HepG2 (cell line): ENCODE results near the gene EPM2AIP1. TPM values are rescaled to one million over a fixed set of nuclear protein-coding genes. Genes with fewer than 3 reads are reported as not detected.

ENCODE experiments used
- ARNT2 ChIP-seq: sonication (generic); formaldehyde crosslinking; IDR thresholded peaks from 2 replicates; pipeline ENCODE4 v1.8.0; 2022; ENCODE audit warnings: mild to moderate bottlenecking, low read depth, missing genetic modification reagents, moderate library complexity
- CBFB ChIP-seq: sonication (generic); formaldehyde crosslinking; IDR thresholded peaks from 2 replicates; pipeline ENCODE4 v1.4.0; 2020; ENCODE audit warnings: missing genetic modification reagents
- GMEB1 ChIP-seq: sonication (generic); formaldehyde crosslinking; IDR thresholded peaks from 2 replicates; pipeline ENCODE4 v1.5.1; 2020; ENCODE audit warnings: missing genetic modification reagents, mild to moderate bottlenecking, borderline replicate concordance
- HIC2 ChIP-seq: sonication (generic); formaldehyde crosslinking; IDR thresholded peaks from 2 replicates; pipeline ENCODE4 v1.9.0; 2022; ENCODE audit warnings: low read depth, missing genetic modification reagents
- HIVEP1 ChIP-seq: sonication (generic); formaldehyde crosslinking; IDR thresholded peaks from 2 replicates; pipeline ENCODE4 v1.4.0; 2020; ENCODE audit warnings: mild to moderate bottlenecking, missing genetic modification reagents
- MAFG ChIP-seq: sonication (generic); formaldehyde crosslinking; IDR thresholded peaks from 2 replicates; pipeline ENCODE4 v1.5.1; 2020; ENCODE audit warnings: mild to moderate bottlenecking, missing genetic modification reagents
- MAX ChIP-seq: IDR thresholded peaks from 2 replicates; pipeline ENCODE4 v1.6.1; 2012; ENCODE audit warnings: inconsistent platforms
- MYNN ChIP-seq: sonication (generic); formaldehyde crosslinking; IDR thresholded peaks from 2 replicates; pipeline ENCODE4 v1.4.0; 2020; ENCODE audit warnings: mild to moderate bottlenecking, low read depth, missing genetic modification reagents
- RARA ChIP-seq: IDR thresholded peaks from 2 replicates; pipeline ENCODE4 v1.6.1; 2016; ENCODE audit warnings: missing genetic modification reagents, missing compliant biosample characterization
- REPIN1 ChIP-seq: sonication (generic); formaldehyde crosslinking; IDR thresholded peaks from 2 replicates; pipeline ENCODE4 v1.8.0; 2022; ENCODE audit warnings: missing genetic modification reagents, low read depth, mild to moderate bottlenecking, borderline replicate concordance
- RNF2 ChIP-seq: fragments of 450-650 bp; conservative IDR thresholded peaks from 2 replicates; pipeline ENCODE4 v1.6.1; 2016; ENCODE audit warnings: low read depth
- SAFB2 ChIP-seq: sonication (generic); formaldehyde crosslinking; IDR thresholded peaks from 2 replicates; pipeline ENCODE4 v1.5.1; 2020; ENCODE audit warnings: missing genetic modification reagents, low read depth, mild to moderate bottlenecking, borderline replicate concordance
- SALL2 ChIP-seq: sonication (generic); formaldehyde crosslinking; IDR thresholded peaks from 2 replicates; pipeline ENCODE4 v1.8.1; 2023; ENCODE audit warnings: mild to moderate bottlenecking, missing genetic modification reagents, inconsistent platforms
- SIX4 ChIP-seq: sonication (generic); formaldehyde crosslinking; IDR thresholded peaks from 2 replicates; pipeline ENCODE4 v1.4.0; 2020; ENCODE audit warnings: missing genetic modification reagents
- SOX5 ChIP-seq: IDR thresholded peaks from 2 replicates; pipeline ENCODE4 v1.6.1; 2016; ENCODE audit warnings: borderline replicate concordance
- TOPORS ChIP-seq: sonication (generic); formaldehyde crosslinking; IDR thresholded peaks from 2 replicates; pipeline ENCODE4 v1.8.0; 2023; ENCODE audit warnings: mild to moderate bottlenecking, missing genetic modification reagents
- ZBTB33 ChIP-seq: sonication (generic); formaldehyde crosslinking; IDR thresholded peaks from 2 replicates; pipeline ENCODE4 v1.4.0; 2020; ENCODE audit warnings: missing genetic modification reagents
- ZBTB38 ChIP-seq: sonication (generic); formaldehyde crosslinking; IDR thresholded peaks from 2 replicates; pipeline ENCODE4 v1.5.1; 2020; ENCODE audit warnings: mild to moderate bottlenecking, missing genetic modification reagents
- ZBTB7A ChIP-seq: sonication (generic); formaldehyde crosslinking; IDR thresholded peaks from 2 replicates; pipeline ENCODE4 v1.8.0; 2022; ENCODE audit warnings: mild to moderate bottlenecking, missing genetic modification reagents
- ZFP62 ChIP-seq: sonication (generic); formaldehyde crosslinking; IDR thresholded peaks from 2 replicates; pipeline ENCODE4 v1.4.0; 2020; ENCODE audit warnings: missing genetic modification reagents
- ZNF235 ChIP-seq: sonication (generic); formaldehyde crosslinking; IDR thresholded peaks from 2 replicates; pipeline ENCODE4 v1.8.1; 2023; ENCODE audit warnings: mild to moderate bottlenecking, missing genetic modification reagents, borderline replicate concordance
- ZNF24 ChIP-seq: fragments of 450-650 bp; IDR thresholded peaks from 2 replicates; pipeline ENCODE4 v1.6.1; 2017; ENCODE audit warnings: antibody characterized with exemption, mild to moderate bottlenecking
- ZNF414 ChIP-seq: sonication (generic); formaldehyde crosslinking; IDR thresholded peaks from 2 replicates; pipeline ENCODE4 v1.5.0; 2020; ENCODE audit warnings: missing genetic modification reagents
- ZNF577 ChIP-seq: sonication (generic); formaldehyde crosslinking; IDR thresholded peaks from 2 replicates; pipeline ENCODE4 v1.4.0; 2020; ENCODE audit warnings: mild to moderate bottlenecking, low read depth, missing genetic modification reagents, borderline replicate concordance
- polyA plus RNA-seq, 8 experiments: library from polyadenylated mRNA; depleted of rRNA in 3 of 8; stranded (reverse) in 7 of 8; unstranded in 1 of 8; fragments of >200 nt; fragmentation: Illumina TruSeq in 4 of 8; extraction: Trizol in 4 of 8; gene quantifications; 2 replicates each; pipeline versions ENCODE4 v1.2.1 to v1.2.3, GENCODE V29; 2011 to 2016; ENCODE audit warnings: low read depth in 4 of 8, missing spikeins in 1 of 8, mixed read lengths in 1 of 8; ENCODE audit not compliant: insufficient read depth in 1 of 8
- total RNA-seq, 5 experiments: library from RNA; depleted of rRNA; stranded (reverse); fragments of >200 nt; fragmentation: Illumina TruSeq; extraction: Trizol; gene quantifications; 2 replicates each; pipeline ENCODE4 v1.2.3, GENCODE V29; 2016; ENCODE audit warnings: low read depth in 1 of 5

The EPM2AIP1 gene
- total and polyA plus RNA-seq, 2 of the 13 experiments (the other 11 are each of a cell fraction or from before 2014, with no cell fraction given): 10.7 to 23.0 TPM

GRCh38 chr3:36992806-36993325 lies at the start of gene EPM2AIP1 (continued):
- TF ChIP-seq HIC2 (CRISPR knock-in tag) (no peak), ZNF414 (CRISPR knock-in tag) (0 out of 2 replicates have a peak, but pooled peaks have one; percentile 41), MYNN (CRISPR knock-in tag) (no peak), REPIN1 (peak; percentile 78), GMEB1 (CRISPR knock-in tag) (peak; percentile 54; the same call in 1 of the 2 replicates), SIX4 (CRISPR knock-in tag) (no peak), RARA (CRISPR knock-in tag) (peak; percentile 50), ZBTB38 (CRISPR knock-in tag) (peak; percentile 79), ZBTB7A (CRISPR knock-in tag) (peak; percentile 77), TOPORS (CRISPR knock-in tag) (no peak), SAFB2 (CRISPR knock-in tag) (no peak; the same call in none of the 2 replicates), MAX (peak; percentile 80), RNF2 (peak; percentile 71; the same call in 1 of the 2 replicates), SOX5 (CRISPR knock-in tag) (no peak), MAFG (CRISPR knock-in tag) (no peak), SALL2 (CRISPR knock-in tag) (peak; percentile 71), ZBTB33 (CRISPR knock-in tag) (peak; percentile 34; the same call in 1 of the 2 replicates), ARNT2 (CRISPR knock-in tag) (no peak; the same call in 1 of the 2 replicates), ZFP62 (CRISPR knock-in tag) (no peak), ZNF577 (no peak), CBFB (CRISPR knock-in tag) (0 out of 2 replicates have a peak, but pooled peaks have one; percentile 51), ZNF24 (no peak), ZNF235 (CRISPR knock-in tag) (no peak), HIVEP1 (CRISPR knock-in tag) (no peak)
